Fibroblast of mammary gland (primary cell): Measurements from ENCODE around the gene ADPRH.

ENCODE experiments used
- DNase-seq: peaks from one replicate; pipeline ENCODE4 v3.0.0-alpha.2; 2010; ENCODE audit warnings: low read depth
- H3K4me3 ChIP-seq: 2 replicates; pipeline ENCODE4 v1.5.1; 2011; ENCODE audit warnings: low read depth, mild to moderate bottlenecking, low read length, moderate library complexity; ENCODE audit not compliant: control insufficient read depth
- TF ChIP-seq, protein P1 (sequence below): conservative IDR thresholded peaks from 2 replicates; pipeline ENCODE4 v1.5.1; 2011; ENCODE audit warnings: low read depth, low read length, inconsistent platforms; ENCODE audit not compliant: control insufficient read depth, insufficient read depth

The ADPRH gene

DNA sequence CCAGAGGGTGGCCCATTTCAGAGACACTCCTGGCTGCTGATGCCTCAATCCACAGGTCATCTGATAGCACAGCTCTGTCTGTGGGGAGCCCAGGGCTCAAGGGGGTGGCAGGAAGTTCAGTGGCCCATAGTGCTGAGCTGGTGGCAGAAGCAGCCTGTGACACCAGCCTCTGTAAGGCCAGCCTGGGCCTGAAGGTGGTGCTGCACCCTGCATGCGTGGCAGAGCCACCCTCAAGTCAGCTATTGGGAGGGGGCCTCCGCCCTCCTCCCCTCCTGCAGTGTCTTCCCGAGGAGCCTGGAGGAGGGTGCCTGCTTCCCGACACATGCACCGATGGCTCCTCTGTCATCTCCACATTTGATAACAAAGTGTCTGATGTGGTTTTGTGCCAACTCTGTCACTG is 21.4 kb downstream of the ADPRH start:
- TF ChIP-seq, protein P1, sequence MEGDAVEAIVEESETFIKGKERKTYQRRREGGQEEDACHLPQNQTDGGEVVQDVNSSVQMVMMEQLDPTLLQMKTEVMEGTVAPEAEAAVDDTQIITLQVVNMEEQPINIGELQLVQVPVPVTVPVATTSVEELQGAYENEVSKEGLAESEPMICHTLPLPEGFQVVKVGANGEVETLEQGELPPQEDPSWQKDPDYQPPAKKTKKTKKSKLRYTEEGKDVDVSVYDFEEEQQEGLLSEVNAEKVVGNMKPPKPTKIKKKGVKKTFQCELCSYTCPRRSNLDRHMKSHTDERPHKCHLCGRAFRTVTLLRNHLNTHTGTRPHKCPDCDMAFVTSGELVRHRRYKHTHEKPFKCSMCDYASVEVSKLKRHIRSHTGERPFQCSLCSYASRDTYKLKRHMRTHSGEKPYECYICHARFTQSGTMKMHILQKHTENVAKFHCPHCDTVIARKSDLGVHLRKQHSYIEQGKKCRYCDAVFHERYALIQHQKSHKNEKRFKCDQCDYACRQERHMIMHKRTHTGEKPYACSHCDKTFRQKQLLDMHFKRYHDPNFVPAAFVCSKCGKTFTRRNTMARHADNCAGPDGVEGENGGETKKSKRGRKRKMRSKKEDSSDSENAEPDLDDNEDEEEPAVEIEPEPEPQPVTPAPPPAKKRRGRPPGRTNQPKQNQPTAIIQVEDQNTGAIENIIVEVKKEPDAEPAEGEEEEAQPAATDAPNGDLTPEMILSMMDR: peak; percentile 41
- DNase-seq: no peak
- H3K4me3 ChIP-seq: no peak overlapping the region

DNA sequence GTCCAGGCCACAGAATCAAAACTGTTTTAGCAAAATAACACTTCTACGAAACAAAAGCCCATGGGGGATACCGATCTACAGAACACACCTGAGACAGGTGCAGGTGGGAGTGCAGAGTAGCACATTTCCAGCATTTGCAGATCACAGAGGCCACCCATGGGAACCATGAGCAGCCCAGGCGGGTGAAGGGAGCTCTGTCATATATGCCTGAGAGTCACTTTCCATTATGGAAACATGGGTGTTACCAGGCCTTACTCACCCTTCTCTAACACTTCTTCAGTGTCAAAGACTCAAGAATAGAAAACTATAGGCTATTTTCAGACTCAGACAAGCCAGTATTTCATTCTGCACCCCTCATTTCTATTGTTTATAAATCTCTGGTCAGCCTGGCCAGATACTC is 21.9 kb downstream of the ADPRH start:
- H3K4me3 ChIP-seq: no peak overlapping the region
- DNase-seq: no peak
- TF ChIP-seq, protein P1: no peak

DNA sequence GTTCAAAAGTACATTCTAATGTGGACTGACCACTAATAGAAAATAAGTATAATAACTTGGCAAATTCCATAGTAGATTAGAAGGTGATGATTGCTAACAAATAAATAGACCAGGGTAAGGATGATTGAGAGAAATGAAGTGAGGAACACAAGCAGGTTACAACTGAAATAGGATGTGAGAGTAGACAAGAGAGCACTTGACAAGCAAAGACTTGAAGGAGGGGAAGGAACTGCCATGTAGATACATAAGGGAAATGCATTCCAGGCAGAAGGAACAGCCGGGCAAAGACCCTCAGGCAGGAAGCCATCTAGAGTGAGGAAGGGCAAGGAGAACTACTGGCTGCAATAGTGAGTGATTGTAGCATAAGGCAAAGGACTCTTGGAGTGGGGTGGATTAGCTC is 23.4 kb downstream of the ADPRH start:
- TF ChIP-seq, protein P1: no peak
- no peak overlapping the region for H3K4me3 ChIP-seq
- DNase-seq: no peak

DNA sequence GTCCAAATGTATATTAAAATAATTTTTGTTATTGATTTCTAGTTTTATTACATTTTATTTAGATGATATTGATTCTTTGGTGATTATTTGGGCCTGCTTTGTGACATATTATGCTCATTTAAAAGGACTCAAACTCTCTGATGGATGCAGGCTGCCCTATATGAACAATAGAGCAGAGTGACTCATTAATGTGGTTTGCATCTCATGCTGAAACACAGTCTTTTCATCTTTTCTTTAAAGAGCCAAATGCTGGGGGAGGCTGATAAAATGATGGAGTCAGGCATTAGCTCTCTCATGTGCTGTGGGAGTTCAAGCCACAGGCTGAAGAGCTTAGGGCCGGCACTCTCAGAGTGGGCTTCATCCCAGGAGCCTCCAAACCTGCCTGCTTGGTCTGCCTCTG is 25.6 kb downstream of the ADPRH start:
- DNase-seq: peak; percentile 63
- H3K4me3 ChIP-seq: no peak overlapping the region
- TF ChIP-seq, protein P1: no peak

DNA sequence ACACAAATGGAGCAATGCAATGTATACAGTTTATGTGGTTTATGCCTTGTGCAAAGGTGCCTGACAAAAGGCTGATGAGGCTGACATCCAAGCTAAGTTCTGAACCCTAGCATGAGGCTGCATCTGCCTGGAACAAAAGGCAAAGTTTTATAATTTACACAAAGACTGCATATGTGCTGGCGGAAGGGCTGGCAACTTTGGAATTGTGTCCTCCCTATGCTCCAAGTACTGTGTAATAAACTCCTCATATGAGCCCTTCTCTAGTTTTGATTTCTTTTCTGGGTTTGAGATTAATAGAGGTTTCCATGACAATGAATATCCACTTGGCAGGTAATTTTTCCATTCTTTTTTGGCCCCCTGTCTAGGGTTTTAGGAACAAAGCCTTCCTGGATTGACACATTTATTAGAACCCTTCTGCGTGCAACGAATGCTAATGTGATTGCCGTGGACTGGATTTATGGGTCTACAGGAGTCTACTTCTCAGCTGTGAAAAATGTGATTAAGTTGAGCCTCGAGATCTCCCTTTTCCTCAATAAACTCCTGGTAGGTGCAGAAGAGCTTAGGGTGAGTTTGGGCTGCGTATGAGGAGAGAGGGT is 29.2 kb downstream of the ADPRH start:
- TF ChIP-seq, protein P1: no peak
- no peak overlapping the region for H3K4me3 ChIP-seq
- DNase-seq: no peak

DNA sequence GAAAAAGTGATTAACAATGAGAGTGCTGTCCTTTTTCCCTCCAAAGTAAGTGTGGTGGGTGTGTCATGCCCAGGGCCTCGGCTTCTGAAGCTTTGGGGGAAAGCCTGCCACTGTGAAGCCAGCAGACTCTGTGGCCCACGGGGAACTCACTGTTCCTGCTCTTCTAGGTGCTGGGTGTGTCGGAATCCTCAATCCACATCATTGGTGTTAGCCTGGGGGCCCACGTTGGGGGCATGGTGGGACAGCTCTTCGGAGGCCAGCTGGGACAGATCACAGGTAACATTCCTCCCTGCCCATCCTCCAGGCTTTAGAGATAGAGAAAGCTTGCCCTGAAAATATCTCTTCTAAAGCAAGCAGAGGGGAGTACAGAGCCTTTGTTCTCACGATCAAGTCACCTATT is 30.0 kb downstream of the ADPRH start:
- H3K4me3 ChIP-seq: no peak overlapping the region
- TF ChIP-seq, protein P1: no peak
- no peak for DNase-seq

DNA sequence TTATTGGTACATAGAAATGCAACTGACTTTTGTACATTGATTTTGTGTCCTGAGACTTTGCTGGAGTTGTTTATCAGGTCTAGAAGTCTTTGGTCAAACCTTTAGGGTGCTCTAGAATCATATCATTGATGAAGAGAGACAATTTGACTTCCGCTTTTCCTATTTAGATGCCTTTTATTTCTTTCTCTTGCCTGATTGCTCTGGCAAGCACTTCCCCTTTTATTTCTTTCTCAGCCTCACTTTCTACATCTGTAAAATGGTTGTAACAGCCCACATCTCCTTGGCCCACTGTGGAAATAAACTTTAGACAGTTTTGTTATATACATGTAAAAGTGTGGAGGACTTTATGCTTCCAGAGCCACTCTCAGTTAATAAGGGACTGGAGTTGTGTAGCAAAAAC is 32.4 kb downstream of the ADPRH start:
- TF ChIP-seq, protein P1: no peak
- H3K4me3 ChIP-seq: no peak overlapping the region
- DNase-seq: no peak
